PFSK-1 (cell line): ENCODE data around the gene UBQLN3. TPM values are rescaled to one million over a fixed set of nuclear protein-coding genes. Genes with fewer than 3 reads are reported as not detected.

Experiments used
- FOXP2 ChIP-seq: optimal IDR thresholded peaks from 2 replicates; pipeline ENCODE3; 2011; ENCODE audit warnings: borderline replicate concordance, control low read depth, inconsistent platforms; ENCODE audit not compliant: insufficient read depth; ENCODE audit errors: extremely low read length, extremely low read depth
- POLR2AphosphoS5 ChIP-seq: IDR thresholded peaks from 2 replicates; pipeline ENCODE4 v1.6.1; 2012; ENCODE audit warnings: low read depth, mild to moderate bottlenecking, control low read depth, low read length, moderate library complexity
- SIN3A ChIP-seq: IDR thresholded peaks from 2 replicates; pipeline ENCODE4 v1.6.1; 2012; ENCODE audit warnings: mild to moderate bottlenecking, low read length, moderate library complexity, borderline replicate concordance; ENCODE audit not compliant: insufficient read depth
- TAF1 ChIP-seq: IDR thresholded peaks from 2 replicates; pipeline ENCODE4 v1.6.1; 2012; ENCODE audit warnings: low read length, control low read depth, borderline replicate concordance; ENCODE audit not compliant: insufficient read depth
- polyA plus RNA-seq: library from polyadenylated mRNA; unstranded; fragments of >200 nt; gene quantifications from one replicate; pipeline ENCODE4 v1.2.1, GENCODE V29; 2012; ENCODE audit warnings: low read depth, missing spikeins; ENCODE audit not compliant: insufficient read length
- TF ChIP-seq, protein P1 (sequence below), 2 experiments: IDR thresholded peaks; 2 replicates each; pipeline versions ENCODE4 v1.6.1 to v1.8.0; 2011 to 2012; ENCODE audit warnings: low read depth in 2 of 2, low read length in 2 of 2, control low read depth in 1 of 2, inconsistent platforms in 1 of 2, mild to moderate bottlenecking in 1 of 2, moderate library complexity in 1 of 2; ENCODE audit not compliant: insufficient read depth in 1 of 2

The UBQLN3 gene
- not detected for polyA plus RNA-seq

DNA sequence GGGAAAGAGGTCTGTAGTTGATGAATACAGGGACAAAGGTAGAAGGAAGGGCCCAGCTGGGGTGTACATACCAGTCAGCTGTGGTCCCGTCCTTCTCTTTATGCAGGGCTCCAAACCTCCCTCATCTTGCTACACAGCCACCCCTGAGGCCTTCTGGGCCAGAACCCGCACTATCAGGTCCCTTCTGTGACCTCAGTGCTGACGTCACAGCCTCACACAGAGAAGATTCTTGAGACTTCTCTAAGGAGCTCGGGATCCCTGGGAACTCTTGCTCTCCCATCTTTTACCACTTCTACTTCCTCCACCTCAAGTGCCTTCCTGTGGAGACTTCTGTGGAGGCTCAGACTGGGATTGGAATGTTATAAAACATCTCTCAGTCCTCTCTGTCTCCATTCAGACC is at the start of gene UBQLN3:
Gene UBQLN3, minus strand, starts transcription at position 155 of the 400 bp plus-strand sequence. CDS start 399 bp downstream, outside the sequence.
- TF ChIP-seq, protein P1, sequence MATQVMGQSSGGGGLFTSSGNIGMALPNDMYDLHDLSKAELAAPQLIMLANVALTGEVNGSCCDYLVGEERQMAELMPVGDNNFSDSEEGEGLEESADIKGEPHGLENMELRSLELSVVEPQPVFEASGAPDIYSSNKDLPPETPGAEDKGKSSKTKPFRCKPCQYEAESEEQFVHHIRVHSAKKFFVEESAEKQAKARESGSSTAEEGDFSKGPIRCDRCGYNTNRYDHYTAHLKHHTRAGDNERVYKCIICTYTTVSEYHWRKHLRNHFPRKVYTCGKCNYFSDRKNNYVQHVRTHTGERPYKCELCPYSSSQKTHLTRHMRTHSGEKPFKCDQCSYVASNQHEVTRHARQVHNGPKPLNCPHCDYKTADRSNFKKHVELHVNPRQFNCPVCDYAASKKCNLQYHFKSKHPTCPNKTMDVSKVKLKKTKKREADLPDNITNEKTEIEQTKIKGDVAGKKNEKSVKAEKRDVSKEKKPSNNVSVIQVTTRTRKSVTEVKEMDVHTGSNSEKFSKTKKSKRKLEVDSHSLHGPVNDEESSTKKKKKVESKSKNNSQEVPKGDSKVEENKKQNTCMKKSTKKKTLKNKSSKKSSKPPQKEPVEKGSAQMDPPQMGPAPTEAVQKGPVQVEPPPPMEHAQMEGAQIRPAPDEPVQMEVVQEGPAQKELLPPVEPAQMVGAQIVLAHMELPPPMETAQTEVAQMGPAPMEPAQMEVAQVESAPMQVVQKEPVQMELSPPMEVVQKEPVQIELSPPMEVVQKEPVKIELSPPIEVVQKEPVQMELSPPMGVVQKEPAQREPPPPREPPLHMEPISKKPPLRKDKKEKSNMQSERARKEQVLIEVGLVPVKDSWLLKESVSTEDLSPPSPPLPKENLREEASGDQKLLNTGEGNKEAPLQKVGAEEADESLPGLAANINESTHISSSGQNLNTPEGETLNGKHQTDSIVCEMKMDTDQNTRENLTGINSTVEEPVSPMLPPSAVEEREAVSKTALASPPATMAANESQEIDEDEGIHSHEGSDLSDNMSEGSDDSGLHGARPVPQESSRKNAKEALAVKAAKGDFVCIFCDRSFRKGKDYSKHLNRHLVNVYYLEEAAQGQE (IDR thresholded peaks at IDR 0.05; ENCODE audit: insufficient read depth in 1 of 2, low read depth in 2 of 2, low read length in 2 of 2), result no peak
- TF ChIP-seq POLR2AphosphoS5 (no peak), TAF1 (no peak), FOXP2 (no peak), SIN3A (no peak)

GRCh38 chr11:5557751-5558150 is 48.0 kb upstream of the UBQLN3 start:
- TF ChIP-seq FOXP2 (no peak), TAF1 (no peak), SIN3A (no peak), POLR2AphosphoS5 (no peak)
- TF ChIP-seq, protein P1 (IDR thresholded peaks at IDR 0.05; ENCODE audit: insufficient read depth in 1 of 2, low read depth in 2 of 2, low read length in 2 of 2), result no peak

DNA sequence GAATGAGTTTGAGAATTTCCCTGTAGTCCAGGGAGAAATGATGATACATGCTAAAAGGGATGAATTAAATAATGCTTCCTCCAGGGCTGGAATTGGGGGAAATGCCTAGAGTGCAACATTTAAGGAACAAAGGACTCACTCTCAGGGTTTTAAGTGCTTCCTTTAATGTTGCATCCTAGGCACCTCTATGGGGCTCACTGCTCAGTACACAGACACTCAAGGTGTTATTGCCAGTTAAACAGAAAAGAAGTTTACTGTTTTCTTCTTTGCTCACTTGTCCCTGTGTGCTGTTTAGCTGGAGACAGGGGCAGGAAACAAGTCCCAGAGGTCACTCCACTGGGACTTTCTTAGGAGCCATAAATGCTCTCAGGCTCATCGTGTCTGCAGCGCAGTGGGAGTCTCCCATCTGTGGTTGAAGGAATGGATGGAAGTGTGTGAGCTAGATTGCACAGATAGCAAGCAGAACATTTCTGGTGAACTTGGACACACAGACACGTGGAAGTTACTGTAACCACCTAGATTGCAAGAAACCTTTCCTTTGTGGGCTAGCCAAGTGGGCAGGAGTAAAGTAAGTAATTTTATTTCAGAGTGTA is 46.9 kb upstream of the UBQLN3 start:
- no peak for TF ChIP-seq TAF1
- TF ChIP-seq POLR2AphosphoS5, result no peak
- TF ChIP-seq, protein P1 (IDR thresholded peaks at IDR 0.05; ENCODE audit: insufficient read depth in 1 of 2, low read depth in 2 of 2, low read length in 2 of 2), result no peak
- TF ChIP-seq FOXP2, result no peak
- no peak for TF ChIP-seq SIN3A

GRCh38 chr11:5553343-5553742 is 43.6 kb upstream of the UBQLN3 start:
- TF ChIP-seq TAF1 (no peak), SIN3A (no peak), POLR2AphosphoS5 (no peak), FOXP2 (no peak)
- TF ChIP-seq, protein P1 (IDR thresholded peaks at IDR 0.05; ENCODE audit: insufficient read depth in 1 of 2, low read depth in 2 of 2, low read length in 2 of 2), result no peak
